Gastroesophageal sphincter (tissue), 3 donors: ENCODE measurements around the gene RAP1GAP.

Experiments
- POLR2A ChIP-seq, 2 donors: fragments of 450-650 bp; IDR thresholded peaks; one replicate each; pipeline ENCODE4 v1.6.1; 2017; ENCODE audit warnings: antibody characterized with exemption in 2 of 2, mild to moderate bottlenecking in 2 of 2, moderate library complexity in 1 of 2
- POLR2AphosphoS5 ChIP-seq: sonication (generic); formaldehyde crosslinking; IDR thresholded peaks from one replicate; pipeline ENCODE4 v1.6.1; 2017; ENCODE audit warnings: antibody characterized with exemption
- TF ChIP-seq, protein P1 (sequence below), 4 experiments: fragments of 200-600 bp in 2 of 4; fragments of 450-650 bp in 2 of 4; sonication (generic) in 1 of 4; IDR thresholded peaks; one replicate each; pipeline ENCODE4 v1.5.1; 2017 to 2019; ENCODE audit warnings: antibody characterized with exemption in 4 of 4, mild to moderate bottlenecking in 2 of 4, moderate library complexity in 2 of 4

DNA sequence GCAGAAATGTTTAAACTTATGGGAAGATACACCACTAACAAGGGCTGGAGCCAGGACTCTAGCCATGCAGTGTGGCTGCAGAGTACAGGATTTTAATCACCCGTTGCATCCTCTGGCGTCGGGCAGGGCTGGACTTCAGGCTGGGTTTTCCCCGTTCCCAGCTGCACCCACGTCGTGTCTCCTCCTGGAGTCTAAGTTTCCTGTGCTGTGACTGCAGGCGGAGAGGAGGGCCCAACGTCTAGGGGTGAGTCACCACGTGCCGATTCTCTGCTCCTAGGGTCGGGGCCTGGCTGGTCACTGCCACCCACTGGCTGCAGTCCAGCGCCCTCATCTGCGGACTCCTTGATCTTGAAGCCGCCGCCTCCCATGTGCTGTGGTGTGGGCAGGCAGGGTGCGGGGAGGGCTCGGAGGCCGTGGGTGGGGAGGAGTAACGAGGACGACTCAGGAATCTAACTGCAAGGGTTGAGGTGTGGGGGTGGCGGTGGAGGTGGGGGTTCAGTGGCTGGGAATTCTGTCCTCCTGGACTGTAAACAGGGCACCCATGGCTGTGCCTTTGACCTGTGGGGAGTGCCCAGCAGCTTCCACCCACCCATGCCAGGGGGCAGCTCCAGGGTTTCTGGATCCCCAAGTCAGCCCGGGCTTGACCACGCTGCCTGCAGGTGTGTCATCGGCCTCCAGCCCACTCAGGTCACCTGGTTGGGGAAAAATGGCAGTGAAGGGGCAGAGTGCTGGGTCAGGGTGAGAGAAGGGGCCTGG lies 82.1 kb downstream of the RAP1GAP start:
- TF ChIP-seq, protein P1, sequence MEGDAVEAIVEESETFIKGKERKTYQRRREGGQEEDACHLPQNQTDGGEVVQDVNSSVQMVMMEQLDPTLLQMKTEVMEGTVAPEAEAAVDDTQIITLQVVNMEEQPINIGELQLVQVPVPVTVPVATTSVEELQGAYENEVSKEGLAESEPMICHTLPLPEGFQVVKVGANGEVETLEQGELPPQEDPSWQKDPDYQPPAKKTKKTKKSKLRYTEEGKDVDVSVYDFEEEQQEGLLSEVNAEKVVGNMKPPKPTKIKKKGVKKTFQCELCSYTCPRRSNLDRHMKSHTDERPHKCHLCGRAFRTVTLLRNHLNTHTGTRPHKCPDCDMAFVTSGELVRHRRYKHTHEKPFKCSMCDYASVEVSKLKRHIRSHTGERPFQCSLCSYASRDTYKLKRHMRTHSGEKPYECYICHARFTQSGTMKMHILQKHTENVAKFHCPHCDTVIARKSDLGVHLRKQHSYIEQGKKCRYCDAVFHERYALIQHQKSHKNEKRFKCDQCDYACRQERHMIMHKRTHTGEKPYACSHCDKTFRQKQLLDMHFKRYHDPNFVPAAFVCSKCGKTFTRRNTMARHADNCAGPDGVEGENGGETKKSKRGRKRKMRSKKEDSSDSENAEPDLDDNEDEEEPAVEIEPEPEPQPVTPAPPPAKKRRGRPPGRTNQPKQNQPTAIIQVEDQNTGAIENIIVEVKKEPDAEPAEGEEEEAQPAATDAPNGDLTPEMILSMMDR (IDR thresholded peaks at IDR 0.05): no peak
- TF ChIP-seq POLR2A (IDR thresholded peaks at IDR 0.05): no peak
- TF ChIP-seq POLR2AphosphoS5: peak; percentile 26
